Chondrocyte (in vitro differentiated cells): ENCODE results near the gene ZCWPW1. TPM values are rescaled to one million over a fixed set of nuclear protein-coding genes. Genes with fewer than 3 reads are reported as not detected.

Experiments
- DNase-seq: peaks from one replicate; pipeline ENCODE4 v3.0.0; 2021; ENCODE audit warnings: mixed read lengths, low spot score
- H3K27ac Mint-ChIP-seq: one replicate; pipeline ENCODE4 v1.8.0; 2021; ENCODE audit warnings: mild to moderate bottlenecking, moderate library complexity, mixed read lengths; ENCODE audit not compliant: unreplicated experiment
- H3K27me3 Mint-ChIP-seq: 2 replicates; pipeline ENCODE4 v1.8.0; 2021; ENCODE audit warnings: low read depth, mixed read lengths
- H3K36me3 Mint-ChIP-seq: 2 replicates; pipeline ENCODE4 v1.8.0; 2021; ENCODE audit warnings: low read depth, mixed read lengths
- H3K4me1 Mint-ChIP-seq: 2 replicates; pipeline ENCODE4 v1.8.0; 2021; ENCODE audit warnings: low read depth, mild to moderate bottlenecking, mixed read lengths
- H3K4me3 Mint-ChIP-seq: one replicate; pipeline ENCODE4 v1.8.0; 2021; ENCODE audit warnings: mild to moderate bottlenecking, moderate library complexity, mixed read lengths; ENCODE audit not compliant: unreplicated experiment
- H3K9me3 Mint-ChIP-seq: 2 replicates; pipeline ENCODE4 v1.8.0; 2021; ENCODE audit warnings: low read depth, mixed read lengths
- CTCF ChIP-seq: fragments of 200-600 bp; sonication (generic); IDR thresholded peaks from 2 replicates; pipeline ENCODE4 v1.5.0; 2021; ENCODE audit warnings: antibody characterized with exemption, mild to moderate bottlenecking, moderate library complexity
- total RNA-seq: library from RNA; stranded (reverse); gene quantifications from 3 replicates; pipeline ENCODE4 v1.2.1, GENCODE V29; 2021

ZCWPW1 gene
- total RNA-seq, 1 donor from 2014 or later, result 3.8 TPM

GRCh38 chr7:100394077-100394476, 34.4 kb downstream of the ZCWPW1 start:
- peaks cover 52% of the 10 kb centered on the region for H3K27me3 Mint-ChIP-seq
- TF ChIP-seq CTCF, result no peak
- no peak overlapping the region for H3K27ac Mint-ChIP-seq
- no peak for DNase-seq
- no peaks in the 10 kb centered on the region for H3K4me1 Mint-ChIP-seq
- no peaks in the 10 kb centered on the region for H3K9me3 Mint-ChIP-seq
- H3K4me3 Mint-ChIP-seq, result no peak overlapping the region
- peaks cover 2% of the 10 kb centered on the region for H3K36me3 Mint-ChIP-seq

GRCh38 chr7:100393233-100393905, 35.1 kb downstream of the ZCWPW1 start:
- Mint-ChIP-seq H3K27ac (no peak overlapping the region), H3K27me3 (peaks cover 50% of the 10 kb centered on the region), H3K9me3 (no peaks in the 10 kb centered on the region), H3K4me3 (no peak overlapping the region), H3K36me3 (peaks cover 2% of the 10 kb centered on the region), H3K4me1 (no peaks in the 10 kb centered on the region)
- no peak for DNase-seq
- no peak for TF ChIP-seq CTCF

GRCh38 chr7:100390286-100391009, 38.1 kb downstream of the ZCWPW1 start:
- Mint-ChIP-seq H3K9me3 (no peaks in the 10 kb centered on the region), H3K36me3 (peaks cover 2% of the 10 kb centered on the region), H3K4me1 (no peaks in the 10 kb centered on the region), H3K27ac (no peak overlapping the region), H3K27me3 (peaks cover 35% of the 10 kb centered on the region), H3K4me3 (no peak overlapping the region)
- no peak for TF ChIP-seq CTCF
- DNase-seq, result no peak

GRCh38 chr7:100389437-100390088, 38.9 kb downstream of the ZCWPW1 start:
- Mint-ChIP-seq H3K4me3 (no peak overlapping the region), H3K4me1 (no peaks in the 10 kb centered on the region), H3K9me3 (no peaks in the 10 kb centered on the region), H3K27me3 (peaks cover 30% of the 10 kb centered on the region), H3K36me3 (peaks cover 2% of the 10 kb centered on the region), H3K27ac (no peak overlapping the region)
- no peak for DNase-seq
- no peak for TF ChIP-seq CTCF

GRCh38 chr7:100387695-100388094, 40.8 kb downstream of the ZCWPW1 start:
- no peak for TF ChIP-seq CTCF
- Mint-ChIP-seq H3K36me3 (peaks cover 2% of the 10 kb centered on the region), H3K4me1 (peaks cover 5% of the 10 kb centered on the region), H3K27ac (no peak overlapping the region), H3K4me3 (no peak overlapping the region), H3K27me3 (peaks cover 26% of the 10 kb centered on the region), H3K9me3 (no peaks in the 10 kb centered on the region)
- no peak for DNase-seq
